H9 (cell line): Measurements from ENCODE around the gene MAEA. TPM values are rescaled to one million over a fixed set of nuclear protein-coding genes. Genes with fewer than 3 reads are reported as not detected.

Experiments
- DNase-seq: peaks from one replicate; pipeline ENCODE4 v3.0.0-alpha.2; 2017
- H2AFZ ChIP-seq: one replicate; pipeline ENCODE4 v1.6.1; 2013; ENCODE audit warnings: mild to moderate bottlenecking, low read length, control low read depth, moderate library complexity
- H2AK5ac ChIP-seq: 2 replicates; pipeline ENCODE4 v1.6.1; 2013; ENCODE audit warnings: low read length, control low read depth, mixed read lengths; ENCODE audit not compliant: insufficient read length
- H2BK120ac ChIP-seq: one replicate; pipeline ENCODE4 v1.6.1; 2013; ENCODE audit warnings: low read depth, mild to moderate bottlenecking, low read length, control low read depth, inconsistent platforms; ENCODE audit not compliant: poor library complexity, severe bottlenecking
- H2BK12ac ChIP-seq: 2 replicates; pipeline ENCODE4 v1.6.1; 2013; ENCODE audit warnings: low read length, control low read depth, mixed read lengths, low read depth; ENCODE audit not compliant: insufficient read length
- H2BK15ac ChIP-seq: 2 replicates; pipeline ENCODE4 v1.6.1; 2013; ENCODE audit warnings: low read depth, low read length, control low read depth
- H2BK20ac ChIP-seq: one replicate; pipeline ENCODE4 v1.6.1; 2013; ENCODE audit warnings: low read depth, mild to moderate bottlenecking, low read length, control low read depth, inconsistent platforms; ENCODE audit not compliant: poor library complexity, severe bottlenecking
- H2BK5ac ChIP-seq: 2 replicates; pipeline ENCODE4 v1.6.1; 2013; ENCODE audit warnings: low read length, control low read depth, mixed read lengths; ENCODE audit not compliant: insufficient read length
- H3K14ac ChIP-seq: 2 replicates; pipeline ENCODE4 v1.6.1; 2013; ENCODE audit warnings: low read length, control low read depth; ENCODE audit not compliant: insufficient read depth
- H3K18ac ChIP-seq: 2 replicates; pipeline ENCODE4 v1.6.1; 2013; ENCODE audit warnings: low read depth, mild to moderate bottlenecking, mixed read lengths, low read length, control low read depth; ENCODE audit not compliant: insufficient read length
- H3K23ac ChIP-seq: 2 replicates; pipeline ENCODE4 v1.6.1; 2013; ENCODE audit warnings: low read length, control low read depth, mixed read lengths, low read depth; ENCODE audit not compliant: insufficient read length
- H3K23me2 ChIP-seq: 2 replicates; pipeline ENCODE4 v1.6.1; 2013; ENCODE audit warnings: low read depth, mild to moderate bottlenecking, mixed read lengths, low read length, control low read depth; ENCODE audit not compliant: insufficient read length, poor library complexity, severe bottlenecking
- H3K27ac ChIP-seq: 2 replicates; pipeline ENCODE4 v1.5.1; 2013; ENCODE audit warnings: low read length, control low read depth, mixed read lengths, low read depth; ENCODE audit not compliant: insufficient read length
- H3K27me3 ChIP-seq: 2 replicates; pipeline ENCODE4 v1.6.1; 2013; ENCODE audit warnings: low read length, control low read depth, inconsistent platforms; ENCODE audit not compliant: insufficient read depth
- H3K4ac ChIP-seq: 2 replicates; pipeline ENCODE4 v1.6.1; 2013; ENCODE audit warnings: low read depth, mild to moderate bottlenecking, control low read depth, inconsistent platforms, low read length, moderate library complexity
- H3K4me1 ChIP-seq: 2 replicates; pipeline ENCODE4 v1.6.1; 2013; ENCODE audit warnings: low read length, control low read depth, inconsistent platforms; ENCODE audit not compliant: insufficient read depth
- H3K4me2 ChIP-seq: 2 replicates; pipeline ENCODE4 v1.6.1; 2013; ENCODE audit warnings: low read length, control low read depth, mixed read lengths; ENCODE audit not compliant: insufficient read length, insufficient read depth
- H3K56ac ChIP-seq: 2 replicates; pipeline ENCODE4 v1.6.1; 2013; ENCODE audit warnings: low read depth, mild to moderate bottlenecking, mixed read lengths, low read length, control low read depth; ENCODE audit not compliant: insufficient read length
- H3K79me1 ChIP-seq: 2 replicates; pipeline ENCODE4 v1.6.1; 2013; ENCODE audit warnings: low read depth, mild to moderate bottlenecking, moderate library complexity, low read length, control low read depth, inconsistent platforms; ENCODE audit not compliant: insufficient read depth, poor library complexity, severe bottlenecking
- H3K79me2 ChIP-seq: 2 replicates; pipeline ENCODE4 v1.6.1; 2013; ENCODE audit warnings: low read length, control low read depth, inconsistent platforms; ENCODE audit not compliant: insufficient read depth
- H3K9ac ChIP-seq: 2 replicates; pipeline ENCODE4 v1.6.1; 2013; ENCODE audit warnings: low read length, control low read depth, mixed read lengths; ENCODE audit not compliant: insufficient read length; ENCODE audit errors: extremely low read depth
- H3K9me3 ChIP-seq: one replicate; pipeline ENCODE4 v1.6.1; 2013; ENCODE audit warnings: low read depth, low read length, inconsistent platforms; ENCODE audit not compliant: control insufficient read depth
- H3T11ph ChIP-seq: one replicate; pipeline ENCODE4 v1.6.1; 2013; ENCODE audit warnings: mild to moderate bottlenecking, low read length, control low read depth, inconsistent platforms
- H4K20me1 ChIP-seq: one replicate; pipeline ENCODE4 v1.6.1; 2013; ENCODE audit not compliant: control insufficient read depth, insufficient read length, insufficient read depth
- H4K5ac ChIP-seq: 2 replicates; pipeline ENCODE4 v1.6.1; 2013; ENCODE audit warnings: low read depth, mild to moderate bottlenecking, mixed read lengths, low read length, control low read depth; ENCODE audit not compliant: insufficient read length
- H4K8ac ChIP-seq: replicated peaks from 2 replicates; pipeline ENCODE4 v1.6.1; 2013; ENCODE audit warnings: low read length, control low read depth, mixed read lengths, low read depth; ENCODE audit not compliant: insufficient read length
- H4K91ac ChIP-seq: 2 replicates; pipeline ENCODE4 v1.6.1; 2013; ENCODE audit warnings: low read depth, mild to moderate bottlenecking, moderate library complexity, mixed read lengths, low read length, control low read depth; ENCODE audit not compliant: insufficient read length
- H3K27ac Mint-ChIP-seq, 3 experiments: 2 replicates in 2 of 3; 3 replicates in 1 of 3; pipeline ENCODE4 v1.8.0; 2020 to 2021; ENCODE audit warnings: mixed read lengths in 3 of 3, mild to moderate bottlenecking in 1 of 3, moderate library complexity in 1 of 3
- H3K27me3 Mint-ChIP-seq: 2 replicates; pipeline ENCODE4 v1.8.0; 2021; ENCODE audit warnings: low read depth, mild to moderate bottlenecking, moderate library complexity, mixed read lengths
- H3K36me3 Mint-ChIP-seq, 3 experiments: 2 replicates in 2 of 3; 3 replicates in 1 of 3; pipeline ENCODE4 v1.8.0; 2020 to 2021; ENCODE audit warnings: low read depth in 3 of 3, mixed read lengths in 3 of 3; ENCODE audit not compliant: insufficient read depth in 1 of 3
- H3K4me1 Mint-ChIP-seq, 2 experiments: 2 replicates each; pipeline ENCODE4 v1.8.0; 2020; ENCODE audit warnings: mixed read lengths in 2 of 2
- H3K4me3 Mint-ChIP-seq, 2 experiments: 2 replicates in 1 of 2; 3 replicates in 1 of 2; pipeline ENCODE4 v1.8.0; 2020 to 2021; ENCODE audit warnings: mild to moderate bottlenecking in 2 of 2, mixed read lengths in 2 of 2, moderate library complexity in 1 of 2
- H3K9me3 Mint-ChIP-seq, 2 experiments: 2 replicates in 1 of 2; 3 replicates in 1 of 2; pipeline ENCODE4 v1.8.0; 2020; ENCODE audit warnings: mild to moderate bottlenecking in 2 of 2, mixed read lengths in 2 of 2, moderate library complexity in 1 of 2
- WGBS: extraction: QIAGEN DNeasy Blood & Tissue Kit; methylation state at CpG from one replicate; pipeline ENCODE4 v1.1.7; 2013; ENCODE audit warnings: missing lambda C conversion rate, low lambda C conversion rate, mixed read lengths; ENCODE audit not compliant: insufficient read length; ENCODE audit errors: extremely low coverage; 5-methylcytosine and 5-hydroxymethylcytosine counted together
- total RNA-seq: library from RNA; stranded (reverse); gene quantifications from 2 replicates; pipeline ENCODE4 v1.2.1, GENCODE V29; 2021
- TF ChIP-seq, protein P1 (sequence below): fragments of 200-600 bp; sonication (generic); conservative IDR thresholded peaks from 3 replicates; pipeline ENCODE4 v1.8.0; 2021; ENCODE audit warnings: antibody characterized with exemption, mild to moderate bottlenecking

Gene MAEA
- total RNA-seq, 1 experiment from 2014 or later = 85.6 TPM

DNA sequence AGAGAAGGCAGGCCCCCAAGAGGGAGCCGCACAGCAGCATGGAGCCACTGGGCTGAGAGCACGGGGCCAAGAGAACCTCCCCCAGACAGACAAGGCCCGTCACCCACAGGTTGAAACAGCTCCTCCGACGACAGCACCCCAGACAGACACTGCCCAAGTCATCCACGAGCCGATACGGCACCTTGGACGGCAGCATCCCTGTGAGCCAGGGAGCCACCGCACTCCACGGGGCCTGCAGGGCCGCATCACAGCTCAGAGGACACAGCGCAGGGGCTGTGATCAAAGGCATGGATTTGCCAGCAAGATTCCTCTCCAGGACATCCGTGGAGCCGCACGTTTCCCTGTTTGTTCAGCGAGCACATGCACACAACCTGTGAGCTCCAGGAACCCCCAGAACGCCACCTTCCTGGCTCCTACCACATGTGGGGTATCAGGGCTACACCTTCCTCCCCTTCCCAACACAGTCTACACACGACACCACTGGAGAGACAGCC, 44.7 kb upstream of the MAEA start:
- no peak overlapping the region for H3K14ac ChIP-seq
- no peaks in the 10 kb centered on the region for H3K9me3 ChIP-seq
- no peak overlapping the region for H2BK5ac ChIP-seq
- peaks cover 0 to 4% of the 10 kb centered on the region in 2 experiments; a peak in 3 of 5 replicates for H3K9me3 Mint-ChIP-seq
- H2AK5ac ChIP-seq = no peak overlapping the region
- peaks cover 5% of the 10 kb centered on the region for H4K20me1 ChIP-seq
- no peak overlapping the region for H3T11ph ChIP-seq
- peaks cover 6% of the 10 kb centered on the region for H3K23me2 ChIP-seq
- no peak overlapping the region for H4K8ac ChIP-seq
- H3K27me3 ChIP-seq = no peaks in the 10 kb centered on the region
- H3K79me2 ChIP-seq = peaks cover 48% of the 10 kb centered on the region; the same call in 1 of the 2 replicates
- no peak overlapping the region for H2BK12ac ChIP-seq
- H3K36me3 Mint-ChIP-seq = peaks cover 5 to 14% (median 13%) of the 10 kb centered on the region in 3 experiments; a peak in 6 of 7 replicates
- H3K4me1 ChIP-seq = no peaks in the 10 kb centered on the region
- no peak overlapping the region for H3K9ac ChIP-seq
- peaks cover 7 to 11% of the 10 kb centered on the region in 2 experiments; a peak in 3 of 4 replicates for H3K4me1 Mint-ChIP-seq
- H3K23ac ChIP-seq = no peak overlapping the region
- no peak for DNase-seq
- no peak overlapping the region for H4K91ac ChIP-seq
- no peak overlapping the region for H3K27ac ChIP-seq
- H2AFZ ChIP-seq = no peak overlapping the region
- H3K27ac Mint-ChIP-seq = peak overlapping the region in 2 of 3 experiments; percentile 7 to 34; a peak in 3 of 7 replicates
- no CpG with 5 or more reads among the region's 19 CpGs for WGBS
- peaks cover 8% of the 10 kb centered on the region for H3K79me1 ChIP-seq
- no peak overlapping the region for H2BK120ac ChIP-seq
- H2BK15ac ChIP-seq = no peak overlapping the region
- TF ChIP-seq, protein P1, sequence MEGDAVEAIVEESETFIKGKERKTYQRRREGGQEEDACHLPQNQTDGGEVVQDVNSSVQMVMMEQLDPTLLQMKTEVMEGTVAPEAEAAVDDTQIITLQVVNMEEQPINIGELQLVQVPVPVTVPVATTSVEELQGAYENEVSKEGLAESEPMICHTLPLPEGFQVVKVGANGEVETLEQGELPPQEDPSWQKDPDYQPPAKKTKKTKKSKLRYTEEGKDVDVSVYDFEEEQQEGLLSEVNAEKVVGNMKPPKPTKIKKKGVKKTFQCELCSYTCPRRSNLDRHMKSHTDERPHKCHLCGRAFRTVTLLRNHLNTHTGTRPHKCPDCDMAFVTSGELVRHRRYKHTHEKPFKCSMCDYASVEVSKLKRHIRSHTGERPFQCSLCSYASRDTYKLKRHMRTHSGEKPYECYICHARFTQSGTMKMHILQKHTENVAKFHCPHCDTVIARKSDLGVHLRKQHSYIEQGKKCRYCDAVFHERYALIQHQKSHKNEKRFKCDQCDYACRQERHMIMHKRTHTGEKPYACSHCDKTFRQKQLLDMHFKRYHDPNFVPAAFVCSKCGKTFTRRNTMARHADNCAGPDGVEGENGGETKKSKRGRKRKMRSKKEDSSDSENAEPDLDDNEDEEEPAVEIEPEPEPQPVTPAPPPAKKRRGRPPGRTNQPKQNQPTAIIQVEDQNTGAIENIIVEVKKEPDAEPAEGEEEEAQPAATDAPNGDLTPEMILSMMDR = no peak
- no peak overlapping the region for H3K56ac ChIP-seq
- peaks cover 2% of the 10 kb centered on the region; the same call in 1 of the 2 replicates for H3K27me3 Mint-ChIP-seq
- no peak overlapping the region for H4K5ac ChIP-seq
- no peak overlapping the region for H2BK20ac ChIP-seq
- no peak overlapping the region for H3K4me2 ChIP-seq
- H3K18ac ChIP-seq = no peak overlapping the region
- H3K4me3 Mint-ChIP-seq = peak overlapping the region in 1 of 2 experiments; percentile 24; a peak in 2 of 5 replicates
- H3K4ac ChIP-seq = no peak overlapping the region
